Limb (tissue), 2 donors: ENCODE measurements around the gene CSDE1.

ENCODE experiments used
- DNase-seq, 2 donors: peaks; one replicate each; pipeline ENCODE4 v3.0.0-alpha.2; 2016; ENCODE audit errors: extremely low spot score in 2 of 2

The CSDE1 gene

GRCh38 chr1:114749835-114750234 lies 7.9 kb downstream of the CSDE1 start:
- no peak for DNase-seq

- no peak for DNase-seq
These were observed 11.2 kb downstream of the CSDE1 start for GRCh38 chr1:114746450-114747121.

GRCh38 chr1:114745291-114745690 lies 12.5 kb downstream of the CSDE1 start:
- no peak for DNase-seq

GRCh38 chr1:114741963-114742746 lies 15.6 kb downstream of the CSDE1 start:
- no peak for DNase-seq

GRCh38 chr1:114740331-114740730 lies 17.5 kb downstream of the CSDE1 start:
- DNase-seq, result no peak

- no peak for DNase-seq
These were observed 20.4 kb downstream of the CSDE1 start for GRCh38 chr1:114737314-114737849.

GRCh38 chr1:114735479-114735878 lies 22.3 kb downstream of the CSDE1 start:
- no peak for DNase-seq

GRCh38 chr1:114729782-114730181 lies 28.0 kb downstream of the CSDE1 start:
- DNase-seq, result no peak

- no peak for DNase-seq
These were observed 29.2 kb downstream of the CSDE1 start for GRCh38 chr1:114728553-114728952.

GRCh38 chr1:114725230-114725629 lies 32.6 kb downstream of the CSDE1 start:
- no peak for DNase-seq

GRCh38 chr1:114723915-114724314 lies 33.9 kb downstream of the CSDE1 start:
- DNase-seq, result no peak

- DNase-seq, result no peak
These were observed 34.3 kb downstream of the CSDE1 start for GRCh38 chr1:114723457-114723856.

GRCh38 chr1:114720492-114720891 lies 37.3 kb downstream of the CSDE1 start:
- no peak for DNase-seq

- DNase-seq, result no peak
These were observed 38.4 kb downstream of the CSDE1 start for GRCh38 chr1:114719424-114719787.

- no peak for DNase-seq
These were observed 38.9 kb downstream of the CSDE1 start for GRCh38 chr1:114718661-114719423.

- peak; percentile 92 to 97 for DNase-seq
These were observed 41.2 kb downstream of the CSDE1 start, which contains the start of gene NRAS for GRCh38 chr1:114716304-114717170. TSS of gene NRAS (minus strand) at chr1:114716771. CDS start at chr1:114716160, 611 bp downstream.

- DNase-seq, result peak in 1 of 2 donors; percentile 35
These were observed 41.9 kb downstream of the CSDE1 start for GRCh38 chr1:114715952-114716303.

- no peak for DNase-seq
These were observed 44.8 kb downstream of the CSDE1 start for GRCh38 chr1:114712977-114713376.

- no peak for DNase-seq
These were observed 47.4 kb downstream of the CSDE1 start for GRCh38 chr1:114710360-114710759.

- DNase-seq, result no peak
These were observed 50.2 kb downstream of the CSDE1 start for GRCh38 chr1:114707604-114708003.

- DNase-seq, result no peak
These were observed 54.5 kb downstream of the CSDE1 start for GRCh38 chr1:114703242-114703641.
